ENCODE results near the gene MDM4.

DNA sequence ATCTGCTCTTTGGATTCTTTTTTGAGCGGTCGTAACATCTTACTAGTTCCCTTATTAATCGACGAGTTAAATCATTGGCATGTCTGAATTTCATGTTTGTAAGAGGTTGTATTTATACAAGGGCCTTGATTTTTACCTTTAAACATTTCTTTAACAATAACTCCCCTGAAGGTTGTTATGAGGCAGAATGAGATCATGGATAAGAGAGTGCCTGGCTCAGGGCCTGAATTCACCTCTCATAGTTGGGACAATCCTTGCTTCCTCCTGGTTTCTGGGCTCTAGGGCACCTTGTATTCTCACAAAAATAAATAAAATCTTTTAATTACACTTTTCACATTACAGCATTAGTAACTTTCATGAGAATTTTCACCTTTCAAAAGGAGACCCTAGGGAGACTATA is 55.4 kb downstream of the MDM4 start:
- TF ChIP-seq, protein P1, sequence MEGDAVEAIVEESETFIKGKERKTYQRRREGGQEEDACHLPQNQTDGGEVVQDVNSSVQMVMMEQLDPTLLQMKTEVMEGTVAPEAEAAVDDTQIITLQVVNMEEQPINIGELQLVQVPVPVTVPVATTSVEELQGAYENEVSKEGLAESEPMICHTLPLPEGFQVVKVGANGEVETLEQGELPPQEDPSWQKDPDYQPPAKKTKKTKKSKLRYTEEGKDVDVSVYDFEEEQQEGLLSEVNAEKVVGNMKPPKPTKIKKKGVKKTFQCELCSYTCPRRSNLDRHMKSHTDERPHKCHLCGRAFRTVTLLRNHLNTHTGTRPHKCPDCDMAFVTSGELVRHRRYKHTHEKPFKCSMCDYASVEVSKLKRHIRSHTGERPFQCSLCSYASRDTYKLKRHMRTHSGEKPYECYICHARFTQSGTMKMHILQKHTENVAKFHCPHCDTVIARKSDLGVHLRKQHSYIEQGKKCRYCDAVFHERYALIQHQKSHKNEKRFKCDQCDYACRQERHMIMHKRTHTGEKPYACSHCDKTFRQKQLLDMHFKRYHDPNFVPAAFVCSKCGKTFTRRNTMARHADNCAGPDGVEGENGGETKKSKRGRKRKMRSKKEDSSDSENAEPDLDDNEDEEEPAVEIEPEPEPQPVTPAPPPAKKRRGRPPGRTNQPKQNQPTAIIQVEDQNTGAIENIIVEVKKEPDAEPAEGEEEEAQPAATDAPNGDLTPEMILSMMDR (IDR thresholded peaks at IDR 0.05): no peak
- no peak for TF ChIP-seq POLR2A (IDR thresholded peaks at IDR 0.05)

Measured in esophagus squamous epithelium (tissue), 4 donors.